ENCODE data around the gene SNX7.

SNX7 gene

GRCh38 chr1:98661544-98662355 is at the start of gene SNX7:
TSS of gene SNX7 (plus strand) at chr1:98661721. CDS start at chr1:98661732, 11 bp downstream.
- no peak for DNase-seq (ENCODE audit: low read depth in 2 of 2)

DNA sequence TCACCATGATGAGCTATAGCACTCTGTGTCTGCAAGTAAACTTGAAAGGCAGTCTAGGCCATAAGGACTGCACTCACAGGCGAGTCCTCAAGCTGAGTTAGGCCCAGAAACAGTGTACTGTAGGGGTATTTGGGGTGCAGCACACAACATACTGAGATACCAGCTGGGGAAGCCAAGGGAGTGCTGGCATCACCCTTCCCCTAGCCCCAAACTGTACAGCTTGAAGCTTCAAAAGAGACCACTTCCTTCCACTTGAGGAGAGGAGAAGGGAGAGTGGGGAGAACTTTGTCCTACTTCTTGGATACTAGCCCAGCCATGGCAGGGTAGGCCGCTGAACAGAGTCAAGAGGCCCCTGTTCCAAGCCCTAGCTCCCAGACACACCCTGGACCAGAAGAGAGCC is 24.2 kb upstream of the SNX7 start:
- no peak for DNase-seq (ENCODE audit: low read depth in 2 of 2)

- no peak for DNase-seq (ENCODE audit: low read depth in 2 of 2)
Observed at GRCh38 chr1:98638185-98638584, 23.3 kb upstream of the SNX7 start.

DNA sequence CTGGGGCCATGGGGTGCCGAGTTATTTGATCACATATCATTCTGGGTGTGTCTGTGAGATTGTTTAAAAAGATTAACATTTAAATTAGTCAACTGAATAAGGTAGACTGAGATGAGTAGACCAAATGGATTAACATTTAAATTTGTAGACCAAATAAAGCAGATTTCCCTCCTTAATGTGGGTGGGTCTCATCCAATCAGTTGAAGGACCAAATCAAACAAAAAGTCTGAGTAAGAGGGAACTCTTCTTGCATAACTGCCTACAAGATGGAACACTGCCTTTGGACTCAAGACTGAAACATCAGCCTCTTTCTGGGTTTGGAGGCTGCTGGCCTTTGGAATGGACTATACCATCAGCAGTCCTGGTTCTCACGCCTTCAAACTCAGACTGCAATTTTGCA is 17.0 kb upstream of the SNX7 start:
- DNase-seq (ENCODE audit: low read depth in 2 of 2) = no peak

DNA sequence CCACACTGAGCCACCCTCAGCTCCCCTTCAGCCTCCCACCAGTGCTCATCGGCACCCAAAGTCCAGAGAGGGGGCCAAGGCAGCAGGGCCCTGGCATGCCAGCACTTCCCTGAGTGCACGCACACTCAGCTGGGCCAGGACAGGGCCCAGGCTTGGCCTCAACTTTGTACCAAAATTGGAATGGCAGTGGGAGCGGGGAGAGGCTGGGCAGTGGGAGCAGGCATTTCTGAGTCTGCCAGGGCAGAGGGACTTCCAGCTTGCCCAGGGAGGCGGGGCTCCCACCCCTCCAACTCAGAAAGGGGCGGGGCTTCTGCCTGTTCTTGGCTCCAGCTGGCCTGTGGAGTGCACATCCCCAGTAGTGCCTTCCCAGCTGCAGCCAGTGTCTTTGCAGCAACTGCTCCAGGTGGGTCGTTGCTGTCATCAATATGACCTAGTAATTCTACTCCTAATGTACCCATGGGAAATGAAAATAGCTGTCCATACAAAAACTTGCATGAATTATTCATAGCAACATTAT is 10.3 kb upstream of the SNX7 start:
- no peak for DNase-seq (ENCODE audit: low read depth in 2 of 2)

GRCh38 chr1:98653123-98653522 is 8.4 kb upstream of the SNX7 start:
- no peak for DNase-seq (ENCODE audit: low read depth in 2 of 2)

GRCh38 chr1:98659879-98660278 is 1.6 kb upstream of the SNX7 start:
- DNase-seq (ENCODE audit: low read depth in 2 of 2) = no peak

DNA sequence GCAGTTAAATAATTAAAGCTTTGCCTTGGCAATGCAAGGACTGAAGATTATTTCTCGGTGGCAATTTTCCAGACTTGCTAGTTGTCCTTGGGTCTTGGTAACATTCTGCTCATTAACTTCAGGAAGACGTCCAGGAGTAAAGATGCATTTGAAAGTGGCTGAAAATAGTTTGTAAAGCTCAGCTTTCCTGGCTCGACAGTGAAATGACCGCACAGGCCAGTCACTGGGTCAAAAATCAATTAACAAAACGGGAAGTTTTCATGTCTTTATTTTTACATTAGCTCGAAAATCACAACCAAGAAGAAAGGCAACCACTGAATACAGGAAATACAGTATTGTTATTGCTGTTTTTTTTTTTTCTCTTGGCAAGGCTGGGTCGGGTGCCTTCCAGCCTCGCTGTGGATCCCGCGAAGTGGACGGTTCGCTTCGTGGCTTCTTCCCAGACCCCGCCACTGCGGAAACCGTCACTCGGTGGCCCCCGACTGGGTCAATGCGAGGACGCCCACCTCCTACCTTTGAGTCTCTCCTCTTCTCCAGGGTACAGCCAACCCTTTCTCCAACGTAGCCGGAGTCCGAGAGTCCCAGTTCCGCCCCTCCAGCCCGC is 479 bp upstream of the SNX7 start:
- no peak for DNase-seq (ENCODE audit: low read depth in 2 of 2)

- DNase-seq (ENCODE audit: low read depth in 2 of 2) = no peak
Observed at GRCh38 chr1:98662356-98662670, 792 bp downstream of the SNX7 start.

DNA sequence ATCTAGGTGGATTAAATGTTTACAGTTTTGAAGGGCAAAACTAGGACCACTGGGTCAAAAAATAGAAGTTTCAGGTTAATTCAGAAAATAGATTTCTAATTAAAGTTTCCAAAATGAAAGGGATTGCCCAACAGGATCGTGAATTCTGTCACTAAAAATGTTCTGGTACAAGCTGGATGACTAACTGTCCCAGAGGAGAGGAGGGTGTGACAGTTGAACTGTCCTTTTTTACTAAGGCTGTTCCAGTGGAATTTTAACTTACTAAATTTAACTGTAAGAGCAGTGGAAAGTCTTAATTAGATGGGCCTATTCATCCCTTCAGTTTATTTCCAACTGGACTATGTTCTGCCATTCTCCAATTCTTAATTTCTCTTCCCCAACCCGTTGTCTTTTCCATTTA is 7.2 kb downstream of the SNX7 start:
- DNase-seq (ENCODE audit: low read depth in 2 of 2) = no peak

GRCh38 chr1:98669355-98670296 is 8.1 kb downstream of the SNX7 start:
- no peak for DNase-seq (ENCODE audit: low read depth in 2 of 2)

- no peak for DNase-seq (ENCODE audit: low read depth in 2 of 2)
Observed at GRCh38 chr1:98672189-98672588, 10.7 kb downstream of the SNX7 start.

DNA sequence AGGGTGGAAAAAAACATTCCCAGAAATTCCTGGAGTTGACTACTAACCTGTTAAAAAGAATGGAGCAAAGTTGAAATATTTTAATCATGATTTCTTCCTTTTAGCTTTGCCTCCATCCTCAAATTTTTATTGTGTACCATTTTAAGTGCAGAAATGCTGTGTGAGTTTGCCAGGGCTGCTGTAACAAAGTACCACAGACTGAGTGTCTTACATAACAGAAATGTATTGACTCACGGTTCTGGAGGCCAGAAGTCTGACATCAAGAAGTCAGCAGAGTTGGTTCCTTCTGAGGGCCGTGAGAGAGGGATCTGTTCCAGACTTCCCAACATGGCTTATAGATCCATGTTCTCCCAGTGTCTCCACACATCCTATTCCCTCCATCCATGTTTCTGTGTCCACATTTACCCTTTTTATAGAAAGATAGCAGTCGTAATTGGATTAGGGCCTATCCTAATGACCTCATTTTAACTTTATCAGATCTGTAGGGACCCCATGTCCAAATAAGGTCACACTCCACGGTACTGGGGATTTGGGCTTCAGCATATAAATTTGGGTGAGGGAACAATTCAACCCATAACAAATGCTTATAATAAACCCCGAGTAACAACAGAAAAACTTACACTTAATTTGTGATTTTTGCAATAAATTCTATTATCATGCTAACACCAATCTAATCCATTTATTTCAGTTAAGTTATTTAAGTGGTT is 12.7 kb downstream of the SNX7 start:
- DNase-seq (ENCODE audit: low read depth in 2 of 2) = no peak

DNA sequence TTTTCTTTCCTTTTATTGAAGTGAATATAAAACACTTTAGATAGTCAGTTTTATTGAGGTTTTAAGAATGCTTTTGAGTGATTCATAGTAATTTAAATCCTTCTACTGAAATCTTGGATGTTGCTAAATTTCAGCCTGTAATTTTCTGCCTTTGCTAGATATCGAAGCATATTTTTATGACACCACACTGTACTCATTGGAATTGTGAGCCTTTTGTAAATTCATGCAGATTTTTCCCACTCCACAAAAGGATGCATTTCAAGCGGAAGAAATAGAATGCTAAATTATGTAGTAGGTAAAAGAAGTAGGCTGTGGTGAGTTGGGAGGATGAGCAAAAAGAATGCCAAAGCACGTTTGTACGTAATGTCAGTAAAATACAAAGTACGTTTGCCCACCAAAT is 13.8 kb downstream of the SNX7 start:
- no peak for DNase-seq (ENCODE audit: low read depth in 2 of 2)

DNA sequence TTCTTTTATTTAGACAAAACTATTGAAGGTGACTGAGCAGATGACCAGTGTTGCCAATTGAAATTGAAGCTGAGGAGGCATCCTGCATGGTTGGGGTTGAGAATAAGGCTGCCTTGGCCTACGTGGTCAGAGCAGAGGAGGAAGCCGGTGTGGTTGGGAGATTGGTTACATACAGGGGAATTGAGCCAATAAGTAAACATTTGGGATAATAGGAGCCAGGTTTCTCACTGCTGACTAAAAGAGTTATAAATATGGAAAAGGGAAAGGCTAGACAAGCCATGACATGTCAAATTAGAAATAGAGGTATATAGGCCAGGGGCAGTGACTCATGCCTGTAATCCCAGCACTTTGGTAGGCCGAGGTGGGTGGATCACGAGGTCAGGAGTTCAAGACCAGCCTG is 15.8 kb downstream of the SNX7 start:
- DNase-seq (ENCODE audit: low read depth in 2 of 2) = no peak

- DNase-seq (ENCODE audit: low read depth in 2 of 2) = no peak
Observed at GRCh38 chr1:98681812-98682211, 20.3 kb downstream of the SNX7 start.

GRCh38 chr1:98688110-98688739 is 26.7 kb downstream of the SNX7 start:
- DNase-seq (ENCODE audit: low read depth in 2 of 2) = no peak

GRCh38 chr1:98690576-98690975 is 29.1 kb downstream of the SNX7 start:
- DNase-seq (ENCODE audit: low read depth in 2 of 2) = no peak

DNA sequence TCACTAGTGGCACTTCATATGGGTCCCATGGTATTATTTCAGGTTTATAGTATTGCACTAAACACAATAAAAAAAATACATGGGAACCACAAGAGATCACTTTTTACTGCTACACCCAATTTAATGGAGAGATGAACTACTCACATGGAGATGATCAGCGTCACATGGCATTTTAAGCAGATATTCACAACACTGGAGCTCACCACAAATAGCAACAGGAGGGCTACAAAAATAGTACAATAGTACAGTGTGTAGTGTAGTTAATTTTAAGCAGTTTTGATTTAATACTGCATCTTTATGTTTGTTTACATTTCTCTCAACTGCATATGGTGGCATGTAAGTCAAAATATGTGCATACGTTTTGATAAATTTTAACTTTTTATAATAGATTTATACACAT is 31.0 kb downstream of the SNX7 start:
- no peak for DNase-seq (ENCODE audit: low read depth in 2 of 2)

DNA sequence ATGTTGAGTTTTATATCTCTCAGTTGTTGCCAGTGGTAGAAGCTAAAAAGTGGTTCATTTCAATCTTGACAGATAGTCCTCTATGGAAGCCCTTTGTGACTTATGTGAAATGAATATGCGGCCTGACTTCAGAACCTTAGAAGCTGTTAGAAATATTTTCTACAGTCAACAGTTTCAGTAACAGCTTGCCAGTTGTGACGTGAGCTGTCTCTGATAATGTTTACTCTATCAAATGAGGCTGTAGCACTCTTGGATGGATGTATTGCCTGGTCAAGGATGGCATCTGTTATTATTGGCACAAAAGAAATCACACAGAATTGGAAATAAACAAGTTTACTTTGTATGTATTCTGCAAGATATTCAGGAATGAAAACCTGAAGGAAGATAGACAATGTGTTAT is 31.9 kb downstream of the SNX7 start:
- no peak for DNase-seq (ENCODE audit: low read depth in 2 of 2)

DNA sequence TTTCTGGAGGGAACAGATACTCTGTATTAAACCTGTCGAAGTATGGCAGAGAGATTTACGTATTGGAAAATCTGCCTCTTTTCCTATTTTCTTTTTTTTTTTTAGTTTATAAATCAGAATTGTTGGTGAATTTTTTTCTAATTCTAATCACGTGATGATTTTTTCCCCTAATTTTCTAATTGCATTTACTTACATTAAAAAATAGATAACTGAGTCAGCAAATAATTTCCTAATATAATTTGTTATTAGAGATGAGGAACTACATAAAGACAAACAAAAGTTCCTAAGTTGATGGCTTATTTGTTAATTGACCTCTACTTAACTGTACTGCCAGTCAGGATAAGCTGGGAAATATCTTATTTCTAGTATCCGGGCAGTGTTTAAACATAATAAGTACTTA is 34.6 kb downstream of the SNX7 start:
- DNase-seq (ENCODE audit: low read depth in 2 of 2) = no peak
